NCI-H2107 (cell line): ENCODE measurements around the gene CXCR2.
"Not testable (repeated sequence)": the region's sequence is repeated elsewhere in the genome, so short reads cannot be mapped to it uniquely, and the experiment has no call there.

Experiments
- DNase-seq: peaks from one replicate; lab custom pipeline; 2025; lab: John Stamatoyannopoulos, UW

Gene CXCR2

DNA sequence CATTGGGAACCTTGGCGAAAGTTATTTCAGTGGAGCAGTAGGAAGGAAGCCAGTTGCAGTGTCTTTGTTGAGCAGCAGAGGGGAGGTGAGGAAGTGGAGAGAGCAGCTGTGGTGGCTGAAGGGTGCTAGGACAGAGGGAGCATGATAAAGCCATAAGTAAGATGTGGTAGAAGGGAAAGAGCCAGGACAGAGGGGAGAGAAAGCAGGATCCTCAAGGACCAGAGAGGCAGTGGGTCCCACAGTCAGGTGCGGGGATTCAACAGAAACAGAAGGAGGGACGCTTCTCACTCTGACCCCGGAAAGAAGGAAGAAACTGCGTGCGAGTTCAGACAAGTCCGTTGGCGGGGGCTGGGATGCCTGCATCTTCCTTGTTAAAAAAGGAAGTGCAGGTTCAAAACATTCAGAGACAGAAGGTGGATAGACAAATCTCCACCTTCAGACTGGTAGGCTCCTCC is at the start of gene CXCR2:
TSS of gene CXCR2 (plus strand) at position 403 of the 455 bp plus-strand sequence. CDS start 8,774 bp downstream, outside the sequence.
- no peak for DNase-seq

DNA sequence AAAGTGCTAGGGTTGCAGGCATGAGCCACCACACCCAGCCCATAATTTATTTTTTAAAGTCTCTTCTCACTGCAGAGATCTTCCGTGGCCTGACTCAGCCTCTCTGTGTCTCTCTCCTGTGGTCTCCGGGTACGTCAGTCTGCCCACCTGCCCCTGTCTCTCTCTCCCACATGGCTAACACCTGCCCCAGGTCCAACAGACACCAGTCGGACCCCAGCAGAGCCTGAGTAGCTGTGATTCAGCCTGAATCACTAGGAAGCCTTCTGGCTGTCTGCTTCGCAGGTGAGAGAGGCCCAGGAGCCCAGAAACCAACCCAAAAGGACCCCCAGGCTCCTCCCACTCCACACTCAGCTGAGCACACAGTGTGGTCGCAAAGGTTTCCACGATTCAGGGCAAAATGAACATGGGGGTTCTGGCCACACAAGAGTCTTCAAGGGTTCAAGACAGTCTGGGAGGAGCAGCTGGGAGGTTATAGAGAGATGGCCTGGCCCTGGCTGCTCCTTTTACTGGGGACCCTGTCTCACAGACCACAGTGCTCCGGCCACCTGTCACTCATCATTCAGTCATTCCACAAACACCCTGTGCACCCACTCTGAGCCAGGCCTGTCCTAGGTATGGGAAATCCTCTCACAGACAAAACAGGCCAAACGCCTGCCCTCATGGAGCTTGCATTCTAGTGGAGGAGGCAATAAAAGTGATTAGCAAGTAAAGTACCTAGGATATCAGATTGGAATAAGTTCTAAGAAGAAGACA is 48.2 kb upstream of the CXCR2 start:
- DNase-seq: no peak

- DNase-seq: no peak
These were observed 45.6 kb upstream of the CXCR2 start for GRCh38 chr2:218079943-218080913.

GRCh38 chr2:218081063-218081462 is 44.8 kb upstream of the CXCR2 start:
- DNase-seq: no peak

GRCh38 chr2:218081695-218082094 is 44.1 kb upstream of the CXCR2 start:
- no peak for DNase-seq

- DNase-seq: no peak
These were observed 43.1 kb upstream of the CXCR2 start for GRCh38 chr2:218082586-218083351.

DNA sequence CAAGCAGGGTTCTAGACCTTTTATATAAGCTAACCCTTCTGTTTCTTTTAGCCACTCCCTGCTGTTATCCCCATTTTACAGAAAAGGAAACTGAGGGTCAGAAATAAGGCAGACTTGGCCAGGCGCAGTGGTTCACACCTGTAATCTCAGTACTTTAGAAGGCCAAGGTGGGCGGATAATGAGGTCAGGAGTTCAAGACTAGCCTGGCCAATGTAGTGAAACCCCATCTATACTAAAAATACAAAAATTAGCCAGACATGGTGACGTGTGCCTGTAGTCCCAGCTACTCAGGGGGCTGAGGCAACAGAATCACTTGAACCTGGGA is 42.5 kb upstream of the CXCR2 start:
- no peak for DNase-seq

DNA sequence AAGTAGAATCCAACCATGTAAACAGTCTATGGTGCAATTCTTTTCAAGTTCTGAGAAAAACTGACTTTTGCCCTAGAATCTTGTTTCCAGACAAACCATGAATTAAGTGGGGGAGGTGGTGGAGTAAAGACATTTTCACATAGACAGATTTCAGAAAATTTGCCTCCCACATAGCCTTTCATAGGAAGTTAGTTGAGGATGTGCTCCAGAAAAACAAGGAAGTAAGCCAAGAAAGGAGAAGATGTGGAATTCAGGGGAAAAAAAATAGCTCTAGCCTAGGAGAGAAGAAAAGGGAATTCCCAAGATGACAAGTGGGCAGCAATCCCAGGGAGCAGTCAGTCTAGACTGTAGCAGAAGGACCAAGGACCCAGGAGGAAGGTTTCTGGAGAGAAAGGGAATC is 39.4 kb upstream of the CXCR2 start:
- DNase-seq: no peak

DNA sequence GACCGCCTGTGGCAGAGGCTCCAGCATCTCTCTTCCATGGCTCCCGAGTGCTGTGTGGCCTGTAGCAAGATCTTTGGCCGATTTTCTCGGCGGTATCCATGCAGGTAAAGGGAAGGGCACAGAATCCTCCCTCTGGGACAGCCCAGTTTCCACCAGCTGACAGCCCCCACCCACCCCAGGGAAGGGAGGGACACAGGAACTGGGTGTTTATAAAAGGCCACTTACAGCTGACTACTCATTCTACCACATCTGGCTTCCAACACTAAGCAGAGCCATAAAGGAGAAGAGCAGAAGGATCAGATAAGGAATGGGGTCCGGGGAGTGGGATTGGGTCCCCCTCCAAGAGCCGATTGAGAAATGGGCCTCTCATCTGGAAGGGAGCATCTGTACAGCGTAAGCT is 36.6 kb upstream of the CXCR2 start:
- DNase-seq: no peak

DNA sequence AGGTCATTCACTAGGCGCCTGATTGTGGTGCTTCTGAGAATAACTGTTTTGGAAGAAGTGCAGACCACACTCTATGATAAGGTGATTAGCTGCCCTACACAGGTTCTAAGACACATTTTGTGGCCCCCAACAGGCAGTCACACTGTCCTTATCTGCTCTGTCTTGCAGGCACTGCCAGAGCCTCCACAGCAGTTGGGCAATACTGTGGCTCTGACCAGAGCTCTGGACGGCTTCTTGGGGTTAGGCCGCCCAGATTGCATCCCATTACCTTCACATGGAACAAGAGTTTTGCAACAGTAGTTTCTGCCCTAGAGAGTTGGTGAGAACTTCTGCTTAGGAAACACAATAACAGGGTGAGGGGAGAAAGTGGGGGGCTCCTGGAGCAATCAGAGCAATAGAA is 34.1 kb upstream of the CXCR2 start:
- no peak for DNase-seq

DNA sequence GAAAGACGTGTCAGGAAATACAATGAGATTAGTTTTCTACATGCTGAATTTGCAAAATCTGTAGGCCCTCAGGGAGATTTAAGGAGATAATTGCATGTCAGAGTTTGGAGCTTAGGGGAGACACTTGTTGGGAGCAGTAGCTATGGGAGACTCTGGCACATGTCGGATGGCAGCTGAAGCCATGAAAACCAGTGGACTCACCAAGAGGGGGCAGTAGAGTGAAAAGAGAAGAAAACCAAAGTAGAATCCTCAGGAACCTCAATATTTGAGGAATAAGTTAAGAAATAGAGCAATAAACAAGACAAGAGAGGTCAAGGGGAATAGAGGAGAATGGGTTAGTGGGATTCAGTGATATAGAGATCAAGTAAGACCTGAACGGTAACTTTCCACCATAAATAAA is 31.9 kb upstream of the CXCR2 start:
- no peak for DNase-seq

DNA sequence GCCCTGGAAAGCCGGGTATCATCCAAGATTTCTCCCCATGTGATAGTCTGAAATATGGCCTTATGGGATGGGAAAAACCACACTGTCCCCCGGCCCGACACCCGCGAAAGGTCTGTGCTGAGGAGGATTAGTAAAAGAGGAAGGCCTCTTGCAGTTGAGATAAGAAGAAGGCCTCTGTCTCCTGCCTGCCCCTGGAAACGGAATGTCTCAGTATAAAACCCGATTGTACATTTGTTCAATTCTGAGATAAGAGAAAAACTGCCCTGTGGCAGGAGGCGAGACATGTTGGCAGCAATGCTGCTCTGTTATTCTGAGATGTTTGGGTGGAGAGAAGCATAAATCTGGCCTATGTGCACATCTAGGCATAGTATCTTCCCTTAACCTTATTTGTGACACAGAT is 30.0 kb upstream of the CXCR2 start:
- no peak for DNase-seq

GRCh38 chr2:218097975-218098374 is 27.9 kb upstream of the CXCR2 start:
- DNase-seq: no peak

GRCh38 chr2:218108834-218109233 is 17.0 kb upstream of the CXCR2 start:
- DNase-seq: not testable (repeated sequence)

GRCh38 chr2:218121789-218122188 is 4.0 kb upstream of the CXCR2 start:
- not testable (repeated sequence) for DNase-seq

DNA sequence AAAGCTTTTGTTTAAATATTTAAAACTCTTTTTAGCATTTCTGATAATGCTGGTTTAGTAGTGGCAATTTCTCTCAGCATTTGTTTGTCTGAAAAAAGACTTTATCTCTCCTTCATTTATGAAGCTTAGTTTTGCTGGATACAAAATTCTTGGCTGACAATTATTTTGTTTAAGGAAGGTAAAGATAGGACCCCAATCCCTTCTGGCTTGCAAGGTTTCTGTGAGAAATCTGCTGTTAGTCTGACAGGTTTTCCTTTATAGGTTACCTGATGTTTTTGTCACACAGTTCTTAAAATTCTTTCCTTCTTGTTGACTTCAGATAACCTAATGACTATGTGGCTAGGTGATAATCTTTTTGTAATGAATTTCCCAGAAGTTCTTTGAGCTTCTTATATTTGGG is 3.5 kb upstream of the CXCR2 start:
- not testable (repeated sequence) for DNase-seq

DNA sequence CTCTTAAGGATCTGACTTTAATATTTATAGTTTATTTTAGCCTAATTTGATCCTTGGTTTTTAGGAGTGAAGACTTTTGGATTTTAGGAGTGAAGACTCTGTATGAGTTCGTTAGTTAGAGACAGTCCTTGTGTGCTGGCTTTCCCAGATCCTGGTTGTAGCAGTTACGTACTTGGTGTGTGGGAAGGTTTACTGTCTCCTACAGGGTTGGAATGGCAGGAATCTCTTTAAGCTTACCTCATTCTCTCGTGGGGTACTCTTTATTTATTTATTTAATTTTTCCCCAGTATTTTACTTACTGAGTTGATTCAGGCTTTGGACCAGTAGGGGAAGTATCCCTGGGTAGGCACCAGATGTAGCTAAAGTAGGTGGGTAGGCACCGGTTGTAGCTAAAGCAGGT is 1.8 kb upstream of the CXCR2 start:
- DNase-seq: no peak

DNA sequence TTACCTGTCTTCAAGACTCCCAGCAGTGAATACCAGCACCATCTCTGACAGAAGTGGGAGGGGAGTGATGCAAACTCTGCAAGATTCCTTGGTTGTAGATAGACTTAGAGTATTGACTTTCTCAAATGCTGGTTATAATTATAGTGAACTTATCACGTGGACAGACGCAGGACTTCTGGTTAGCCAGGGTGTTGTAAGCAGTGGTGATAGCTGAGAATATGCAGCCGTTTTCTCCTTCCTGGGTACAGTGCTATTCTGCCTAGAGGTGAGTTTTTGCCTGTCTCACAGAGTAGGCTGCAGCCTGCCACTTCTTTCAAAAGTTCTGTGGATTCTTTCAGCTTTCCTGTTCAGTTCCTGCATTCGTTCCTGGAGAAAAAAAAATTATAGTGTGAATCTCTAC is 733 bp upstream of the CXCR2 start:
- DNase-seq: no peak

GRCh38 chr2:218127929-218128455 is 2.2 kb downstream of the CXCR2 start:
- DNase-seq: no peak

DNA sequence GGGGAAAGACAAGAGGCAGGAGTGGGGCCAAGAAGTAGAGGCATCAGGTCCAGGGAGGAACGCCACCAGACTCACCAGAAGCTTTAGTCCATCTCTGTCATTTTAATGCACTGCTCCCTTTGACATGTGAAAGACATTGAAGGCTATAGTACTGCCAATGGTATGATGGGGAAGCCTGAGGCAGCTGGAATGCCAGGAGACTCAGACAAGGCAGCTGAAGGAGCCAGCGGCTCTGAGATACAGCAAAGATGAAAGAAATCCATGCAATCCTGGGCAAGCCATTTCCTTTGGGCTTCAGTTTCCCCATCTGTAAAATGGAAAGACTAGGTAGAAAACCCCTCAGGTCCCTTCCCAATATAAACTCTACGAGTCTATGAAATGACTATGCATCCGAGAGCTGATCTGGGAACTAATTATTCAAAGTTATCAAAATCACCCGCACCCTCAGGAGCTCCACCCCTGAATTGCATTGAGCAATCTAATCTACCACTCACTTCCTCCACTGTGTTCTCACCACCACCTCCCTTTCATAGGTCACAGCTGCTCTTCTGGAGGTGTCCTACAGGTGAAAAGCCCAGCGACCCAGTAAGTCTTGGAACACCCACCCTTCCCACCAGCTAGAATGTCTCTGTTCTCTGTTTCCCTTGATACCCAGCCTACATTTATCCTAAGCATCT is 3.1 kb downstream of the CXCR2 start:
- no peak for DNase-seq

DNA sequence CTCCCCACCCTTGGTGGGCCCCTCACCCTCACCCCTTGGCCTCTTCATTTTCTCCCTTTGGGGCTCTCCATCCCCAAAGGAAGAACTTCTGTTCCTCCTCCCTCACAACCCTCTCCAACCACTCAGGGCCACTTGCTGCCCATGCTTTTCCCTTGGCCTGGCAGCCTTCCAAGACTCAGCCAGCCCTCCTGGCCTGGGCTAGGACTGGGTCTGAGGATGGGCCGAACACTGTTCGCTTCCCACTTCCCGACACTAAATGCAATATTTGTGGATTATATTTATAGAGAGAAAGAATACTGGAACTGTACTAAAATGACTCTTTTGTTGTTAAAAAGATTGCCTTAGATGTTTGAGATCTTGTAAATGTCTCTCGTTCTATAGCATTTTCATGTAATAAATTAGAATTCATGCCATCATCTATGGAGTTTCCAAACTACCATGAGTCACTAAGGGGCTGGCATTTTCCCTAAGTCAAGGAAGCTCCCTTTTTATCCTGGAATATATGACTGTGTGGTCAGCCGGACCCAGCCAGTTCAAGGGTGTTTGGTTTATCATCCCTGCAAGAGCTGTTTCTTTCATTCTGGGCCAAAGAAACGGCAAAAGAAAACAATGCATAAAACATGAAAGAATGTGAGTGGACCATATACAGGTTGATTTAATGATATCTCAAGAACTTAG is 3.8 kb downstream of the CXCR2 start:
- no peak for DNase-seq
